Panc1 (cell line): ENCODE data around the gene RNPS1.

Experiments
- CTCF ChIP-seq: fragments of 450-650 bp; IDR thresholded peaks from 2 replicates; pipeline ENCODE4 v1.5.1; 2017; ENCODE audit warnings: mild to moderate bottlenecking
- POLR2AphosphoS5 ChIP-seq: IDR thresholded peaks from 2 replicates; pipeline ENCODE4 v1.6.1; 2012; ENCODE audit warnings: mild to moderate bottlenecking, low read depth, low read length, moderate library complexity
- REST ChIP-seq, 2 experiments: IDR thresholded peaks; 2 replicates each; pipeline ENCODE4 v1.6.1; 2011 to 2012; ENCODE audit warnings: low read depth in 2 of 2, control low read depth in 1 of 2, low read length in 1 of 2, mild to moderate bottlenecking in 1 of 2, moderate library complexity in 1 of 2; ENCODE audit not compliant: insufficient read depth in 1 of 2

DNA sequence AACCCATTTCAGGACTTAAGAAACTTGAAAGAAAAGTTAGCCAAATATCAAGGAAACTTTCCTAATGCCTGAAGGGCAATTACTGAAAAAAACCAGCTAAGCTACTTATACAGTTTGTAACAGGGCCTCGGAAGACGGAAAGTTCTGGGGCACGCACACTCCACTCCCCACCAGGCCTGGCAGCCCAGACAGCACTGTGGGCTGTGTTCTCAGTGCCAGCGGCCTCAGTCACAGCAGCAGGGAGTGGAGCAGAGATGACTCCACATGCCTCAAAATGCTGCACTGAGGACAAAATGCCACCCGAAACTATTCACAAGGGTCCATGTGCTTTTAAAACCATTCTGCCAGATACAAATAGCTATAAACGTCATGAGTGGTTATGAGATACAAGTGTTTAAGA is 10.2 kb downstream of the RNPS1 start:
- TF ChIP-seq CTCF (no peak), POLR2AphosphoS5 (no peak), REST (IDR thresholded peaks at IDR 0.05; ENCODE audit: insufficient read depth in 1 of 2, low read depth in 2 of 2, low read length in 1 of 2) (no peak)
